Activated T-cell treated with anti-CD3 and anti-CD28 coated beads, Interleukin-2, amount 50 U/mL, for 24 hours (primary cell): ENCODE results near the gene NCMAP.
A peak's percentile ranks its signal among the peaks of the same experiment; 100 is the strongest.
"Not testable (repeated sequence)": the region's sequence is repeated elsewhere in the genome, so short reads cannot be mapped to it uniquely, and the experiment has no call there.

ENCODE experiments used
- DNase-seq: peaks from one replicate; pipeline ENCODE4 v3.0.0-alpha.2; 2020
- H3K27ac Mint-ChIP-seq: 2 replicates; pipeline ENCODE4 v1.8.0; 2020; ENCODE audit warnings: mild to moderate bottlenecking, mixed read lengths
- H3K27me3 Mint-ChIP-seq: 2 replicates; pipeline ENCODE4 v1.8.0; 2020; ENCODE audit warnings: mixed read lengths
- H3K36me3 Mint-ChIP-seq: 2 replicates; pipeline ENCODE4 v1.8.0; 2020; ENCODE audit warnings: low read depth, mixed read lengths
- H3K4me1 Mint-ChIP-seq: 2 replicates; pipeline ENCODE4 v1.8.0; 2020; ENCODE audit warnings: low read depth, mixed read lengths
- H3K4me3 Mint-ChIP-seq: 2 replicates; pipeline ENCODE4 v1.8.0; 2020; ENCODE audit warnings: mild to moderate bottlenecking, moderate library complexity, mixed read lengths
- H3K9me3 Mint-ChIP-seq: 2 replicates; pipeline ENCODE4 v1.8.0; 2020; ENCODE audit warnings: mixed read lengths

The NCMAP gene

GRCh38 chr1:24529292-24529691, 26.6 kb upstream of the NCMAP start:
- Mint-ChIP-seq H3K36me3 (peaks cover 60% of the 10 kb centered on the region), H3K27ac (peak overlapping the region; percentile 27), H3K4me1 (peaks cover 67% of the 10 kb centered on the region)
- H3K27me3 Mint-ChIP-seq, H3K4me3 Mint-ChIP-seq, H3K9me3 Mint-ChIP-seq, DNase-seq: not testable (repeated sequence)

- Mint-ChIP-seq H3K4me1 (peaks cover 76% of the 10 kb centered on the region), H3K9me3 (no peaks in the 10 kb centered on the region), H3K27ac (peak overlapping the region; percentile 99), H3K27me3 (no peaks in the 10 kb centered on the region), H3K4me3 (peak overlapping the region; percentile 78), H3K36me3 (peaks cover 82% of the 10 kb centered on the region)
- DNase-seq, result peak; percentile 82
Observed at GRCh38 chr1:24535021-24535424, 20.9 kb upstream of the NCMAP start.

DNA sequence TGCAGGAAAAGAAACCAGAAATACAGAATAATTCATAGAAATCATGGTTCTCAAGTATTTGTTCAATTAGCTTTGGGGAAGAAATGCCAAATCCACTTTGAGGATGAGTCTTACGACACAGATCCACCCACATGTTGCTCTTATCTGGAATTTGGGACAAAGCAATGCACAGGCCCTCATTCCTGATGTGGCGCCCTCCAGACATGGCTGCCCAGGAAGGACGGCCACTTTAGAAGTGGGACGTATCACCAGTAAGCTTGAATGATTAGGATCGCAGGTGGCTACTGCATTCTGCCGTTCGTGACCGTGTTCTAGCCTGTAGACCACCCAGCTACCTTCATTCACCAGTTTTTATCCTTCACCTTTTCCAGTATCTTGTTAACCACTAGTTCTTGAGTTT, 20.1 kb upstream of the NCMAP start:
- H3K27ac Mint-ChIP-seq, result peak overlapping the region; percentile 99
- no peak for DNase-seq
- peak overlapping the region; percentile 78 for H3K4me3 Mint-ChIP-seq
- H3K4me1 Mint-ChIP-seq, result peaks cover 80% of the 10 kb centered on the region
- H3K9me3 Mint-ChIP-seq, result no peaks in the 10 kb centered on the region
- peaks cover 83% of the 10 kb centered on the region for H3K36me3 Mint-ChIP-seq
- no peaks in the 10 kb centered on the region for H3K27me3 Mint-ChIP-seq

- H3K4me1 Mint-ChIP-seq, result peaks cover 83% of the 10 kb centered on the region
- H3K27ac Mint-ChIP-seq, result peak overlapping the region; percentile 99
- H3K27me3 Mint-ChIP-seq, result no peaks in the 10 kb centered on the region
- peak; percentile 71 for DNase-seq
- H3K4me3 Mint-ChIP-seq, result peak overlapping the region; percentile 78
- H3K9me3 Mint-ChIP-seq, result no peaks in the 10 kb centered on the region
- H3K36me3 Mint-ChIP-seq, result peaks cover 80% of the 10 kb centered on the region
Observed at GRCh38 chr1:24536391-24536840, 19.5 kb upstream of the NCMAP start.

GRCh38 chr1:24540051-24540905, 15.6 kb upstream of the NCMAP start:
- peaks cover 47% of the 10 kb centered on the region for H3K36me3 Mint-ChIP-seq
- H3K27me3 Mint-ChIP-seq, result no peaks in the 10 kb centered on the region
- peak overlapping the region; percentile 95 for H3K27ac Mint-ChIP-seq
- H3K9me3 Mint-ChIP-seq, result no peaks in the 10 kb centered on the region
- DNase-seq, result no peak
- peak overlapping the region; percentile 53 for H3K4me3 Mint-ChIP-seq
- peaks cover 78% of the 10 kb centered on the region for H3K4me1 Mint-ChIP-seq

GRCh38 chr1:24540906-24541710, 14.8 kb upstream of the NCMAP start:
- peaks cover 39% of the 10 kb centered on the region for H3K36me3 Mint-ChIP-seq
- peak overlapping the region; percentile 53 for H3K4me3 Mint-ChIP-seq
- H3K9me3 Mint-ChIP-seq, result no peaks in the 10 kb centered on the region
- H3K27me3 Mint-ChIP-seq, result no peaks in the 10 kb centered on the region
- H3K27ac Mint-ChIP-seq, result peak overlapping the region; percentile 95
- no peak for DNase-seq
- peaks cover 77% of the 10 kb centered on the region for H3K4me1 Mint-ChIP-seq

- Mint-ChIP-seq H3K27ac (peak overlapping the region; percentile 95), H3K4me1 (peaks cover 70% of the 10 kb centered on the region), H3K4me3 (peak overlapping the region; percentile 53), H3K9me3 (no peaks in the 10 kb centered on the region), H3K36me3 (peaks cover 32% of the 10 kb centered on the region), H3K27me3 (no peaks in the 10 kb centered on the region)
- no peak for DNase-seq
Observed at GRCh38 chr1:24541711-24542346, 14.1 kb upstream of the NCMAP start.

DNA sequence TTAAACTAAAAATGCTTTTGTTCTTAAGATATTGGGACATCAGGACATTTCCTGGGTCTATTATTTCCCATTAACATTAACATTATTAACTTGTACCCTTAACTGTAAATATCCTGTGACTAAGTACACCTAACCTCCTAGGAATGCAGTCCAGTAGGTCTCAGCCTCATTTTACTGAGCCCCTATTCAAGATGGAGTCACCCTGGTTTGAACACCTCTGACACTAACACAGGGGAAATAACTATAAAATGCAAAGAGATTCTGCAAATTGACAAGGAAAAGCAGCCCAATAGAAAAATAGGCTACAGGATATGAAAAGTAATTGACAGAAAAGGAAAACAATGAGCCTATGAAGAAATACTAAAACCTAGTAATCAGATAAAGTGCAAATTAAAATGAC, 11.6 kb upstream of the NCMAP start:
- Mint-ChIP-seq H3K27ac (no peak overlapping the region), H3K27me3 (no peaks in the 10 kb centered on the region), H3K9me3 (no peaks in the 10 kb centered on the region), H3K4me3 (no peak overlapping the region), H3K4me1 (peaks cover 51% of the 10 kb centered on the region), H3K36me3 (peaks cover 13% of the 10 kb centered on the region)
- DNase-seq, result no peak

GRCh38 chr1:24545662-24546061, 10.2 kb upstream of the NCMAP start:
- no peak for DNase-seq
- Mint-ChIP-seq H3K36me3 (peaks cover 2% of the 10 kb centered on the region), H3K27me3 (no peaks in the 10 kb centered on the region), H3K9me3 (no peaks in the 10 kb centered on the region), H3K27ac (peak overlapping the region; percentile 16), H3K4me3 (no peak overlapping the region), H3K4me1 (peaks cover 37% of the 10 kb centered on the region)

DNA sequence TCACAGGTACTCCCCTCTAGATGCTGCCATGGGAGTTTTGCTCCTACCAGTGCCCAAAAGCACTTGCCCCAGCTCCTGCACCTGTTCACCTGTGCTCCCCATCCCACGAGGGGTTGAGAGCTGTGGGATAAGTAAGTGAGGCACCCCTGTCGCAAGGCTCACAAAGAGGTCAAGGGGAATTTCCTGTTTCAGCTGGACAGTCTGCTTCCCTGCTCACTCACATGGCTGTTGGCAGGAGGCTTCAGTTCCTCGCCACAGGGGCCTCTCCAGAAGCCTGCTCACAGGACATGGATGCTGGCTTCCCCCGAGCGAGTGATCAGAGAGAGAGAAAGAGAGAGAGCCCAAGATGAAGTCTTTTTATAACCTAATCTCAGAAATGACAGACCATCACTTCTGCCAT, 8.7 kb upstream of the NCMAP start:
- H3K4me1 Mint-ChIP-seq, result peaks cover 21% of the 10 kb centered on the region
- no peaks in the 10 kb centered on the region for H3K27me3 Mint-ChIP-seq
- no peak overlapping the region for H3K27ac Mint-ChIP-seq
- no peak for DNase-seq
- no peaks in the 10 kb centered on the region for H3K36me3 Mint-ChIP-seq
- no peaks in the 10 kb centered on the region for H3K9me3 Mint-ChIP-seq
- no peak overlapping the region for H3K4me3 Mint-ChIP-seq

- H3K27ac Mint-ChIP-seq, result no peak overlapping the region
- no peak overlapping the region for H3K4me3 Mint-ChIP-seq
- H3K27me3 Mint-ChIP-seq, result no peaks in the 10 kb centered on the region
- no peaks in the 10 kb centered on the region for H3K9me3 Mint-ChIP-seq
- H3K36me3 Mint-ChIP-seq, result no peaks in the 10 kb centered on the region
- H3K4me1 Mint-ChIP-seq, result peaks cover 19% of the 10 kb centered on the region
- DNase-seq, result no peak
Observed at GRCh38 chr1:24548070-24548469, 7.8 kb upstream of the NCMAP start.

DNA sequence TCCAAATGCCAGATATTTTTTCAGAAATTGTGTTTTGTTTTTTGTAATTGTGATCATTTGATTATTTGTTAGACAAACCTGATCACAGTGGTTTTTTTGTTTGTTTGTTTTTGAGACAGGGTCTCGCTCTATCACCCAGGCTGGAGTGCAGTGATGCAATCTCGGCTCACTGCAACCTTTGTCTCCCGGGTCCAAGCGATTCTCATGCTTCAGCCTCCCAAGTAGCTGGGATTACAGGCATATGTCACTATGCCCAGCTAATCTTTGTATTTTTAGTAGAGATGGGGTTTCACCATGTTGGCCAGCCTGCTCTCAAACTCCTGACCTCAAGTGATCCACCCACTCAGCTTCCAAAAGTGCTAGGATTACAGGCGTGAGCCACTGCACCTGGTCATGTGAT, 6.7 kb upstream of the NCMAP start:
- H3K4me1 Mint-ChIP-seq, result peaks cover 18% of the 10 kb centered on the region
- H3K9me3 Mint-ChIP-seq, H3K27me3 Mint-ChIP-seq, H3K4me3 Mint-ChIP-seq, H3K36me3 Mint-ChIP-seq, DNase-seq, H3K27ac Mint-ChIP-seq: not testable (repeated sequence)

GRCh38 chr1:24551290-24551959, 4.5 kb upstream of the NCMAP start:
- Mint-ChIP-seq H3K4me1 (peaks cover 8% of the 10 kb centered on the region), H3K27ac (no peak overlapping the region), H3K36me3 (no peaks in the 10 kb centered on the region), H3K4me3 (no peak overlapping the region), H3K27me3 (peaks cover 9% of the 10 kb centered on the region), H3K9me3 (no peaks in the 10 kb centered on the region)
- DNase-seq, result no peak

DNA sequence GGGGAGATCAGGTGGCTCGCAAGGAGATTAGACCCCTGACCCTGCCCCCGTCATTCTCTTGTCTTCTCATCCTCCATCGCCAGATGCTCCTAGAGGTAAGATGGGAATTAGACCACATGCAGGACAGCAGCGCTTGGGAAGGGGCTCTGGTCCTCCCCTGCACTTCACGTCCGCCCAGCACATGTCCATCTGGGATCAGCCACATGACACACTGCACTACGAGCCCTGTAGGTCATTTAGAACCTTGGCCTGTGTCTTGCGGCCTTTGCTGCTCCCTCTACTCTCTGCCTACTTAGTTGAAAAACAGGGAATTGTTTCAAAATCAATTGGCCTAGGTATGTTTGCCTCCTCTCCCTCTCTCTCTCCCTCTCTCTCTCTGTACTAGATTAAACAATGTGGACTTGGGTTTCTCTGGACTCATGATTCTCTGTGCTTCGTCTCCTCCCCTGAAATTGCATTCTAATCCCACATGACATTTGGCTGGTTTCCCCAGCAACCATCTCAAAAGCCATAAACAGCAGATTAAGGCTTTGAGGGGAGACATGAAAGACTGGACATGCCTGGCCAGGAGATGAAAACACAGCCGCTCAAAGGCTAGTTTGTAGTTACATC, 3.8 kb upstream of the NCMAP start:
- no peak overlapping the region for H3K4me3 Mint-ChIP-seq
- H3K27ac Mint-ChIP-seq, result no peak overlapping the region
- H3K9me3 Mint-ChIP-seq, result no peaks in the 10 kb centered on the region
- H3K4me1 Mint-ChIP-seq, result peaks cover 14% of the 10 kb centered on the region
- no peaks in the 10 kb centered on the region for H3K36me3 Mint-ChIP-seq
- DNase-seq, result peak; percentile 15
- H3K27me3 Mint-ChIP-seq, result peaks cover 15% of the 10 kb centered on the region
